ENCODE data around the gene PXYLP1.
A peak's percentile ranks its signal among the peaks of the same experiment; 100 is the strongest.

Gene PXYLP1

GRCh38 chr3:141212101-141212500 lies 19.5 kb upstream of the PXYLP1 start:
- H3K4me1 ChIP-seq (ENCODE audit: insufficient read depth, low read length) = no peaks in the 10 kb centered on the region
- no peaks in the 10 kb centered on the region for H4K20me1 ChIP-seq (ENCODE audit: insufficient read depth, low read length)
- no peak overlapping the region for H3K9ac ChIP-seq (ENCODE audit: low read depth, low read length)
- DNase-seq (no peak), ATAC-seq (ENCODE audit: insufficient read depth, low read depth) (no peak)
- H3K27me3 ChIP-seq (ENCODE audit: insufficient read depth, low read length, poor library complexity) = no peaks in the 10 kb centered on the region
- H3K4me2 ChIP-seq (ENCODE audit: insufficient read depth, low read length) = no peak overlapping the region
- H3K4me3 ChIP-seq (ENCODE audit: low read depth in 1 of 2, low read length in 2 of 2) = no peak overlapping the region
- no peak overlapping the region for H3K27ac ChIP-seq (ENCODE audit: low read length)
- TF ChIP-seq EZH2 (IDR thresholded peaks at IDR 0.05; ENCODE audit: borderline replicate concordance, low read depth, low read length, severe bottlenecking) = no peak
- no peak for TF ChIP-seq CTCF (IDR thresholded peaks at IDR 0.05; ENCODE audit: borderline replicate concordance, extremely low read depth, low read length, poor library complexity, severe bottlenecking)
- H3K36me3 ChIP-seq (ENCODE audit: insufficient read depth, low read length) = no peaks in the 10 kb centered on the region
- no peaks in the 10 kb centered on the region for H3K79me2 ChIP-seq (ENCODE audit: insufficient read depth, low read length)
- H2AFZ ChIP-seq (ENCODE audit: low read depth, low read length) = no peak overlapping the region
- H3K9me3 ChIP-seq (ENCODE audit: insufficient read depth, low read length, severe bottlenecking) = no peaks in the 10 kb centered on the region

- Histone ChIP-seq H3K4me1 (ENCODE audit: insufficient read depth, low read length) (no peaks in the 10 kb centered on the region), H3K9me3 (ENCODE audit: insufficient read depth, low read length, severe bottlenecking) (no peaks in the 10 kb centered on the region), H2AFZ (ENCODE audit: low read depth, low read length) (no peak overlapping the region), H3K4me3 (ENCODE audit: low read depth in 1 of 2, low read length in 2 of 2) (no peak overlapping the region), H3K27me3 (ENCODE audit: insufficient read depth, low read length, poor library complexity) (no peaks in the 10 kb centered on the region), H3K4me2 (ENCODE audit: insufficient read depth, low read length) (no peak overlapping the region), H3K27ac (ENCODE audit: low read length) (no peak overlapping the region), H4K20me1 (ENCODE audit: insufficient read depth, low read length) (no peaks in the 10 kb centered on the region), H3K9ac (ENCODE audit: low read depth, low read length) (no peak overlapping the region), H3K79me2 (ENCODE audit: insufficient read depth, low read length) (no peaks in the 10 kb centered on the region), H3K36me3 (ENCODE audit: insufficient read depth, low read length) (no peaks in the 10 kb centered on the region)
- ATAC-seq (ENCODE audit: insufficient read depth, low read depth) = peak; percentile 45; the same call in 1 of the 3 replicates
- TF ChIP-seq CTCF (IDR thresholded peaks at IDR 0.05; ENCODE audit: borderline replicate concordance, extremely low read depth, low read length, poor library complexity, severe bottlenecking) = no peak
- no peak for TF ChIP-seq EZH2 (IDR thresholded peaks at IDR 0.05; ENCODE audit: borderline replicate concordance, low read depth, low read length, severe bottlenecking)
- no peak for DNase-seq
Observed at GRCh38 chr3:141212555-141212954, 19.1 kb upstream of the PXYLP1 start.

GRCh38 chr3:141216975-141217374 lies 14.7 kb upstream of the PXYLP1 start:
- Histone ChIP-seq H2AFZ (ENCODE audit: low read depth, low read length) (no peak overlapping the region), H3K4me3 (ENCODE audit: low read depth in 1 of 2, low read length in 2 of 2) (no peak overlapping the region), H3K9ac (ENCODE audit: low read depth, low read length) (no peak overlapping the region), H3K79me2 (ENCODE audit: insufficient read depth, low read length) (no peaks in the 10 kb centered on the region), H3K27me3 (ENCODE audit: insufficient read depth, low read length, poor library complexity) (no peaks in the 10 kb centered on the region), H3K4me1 (ENCODE audit: insufficient read depth, low read length) (no peaks in the 10 kb centered on the region), H3K4me2 (ENCODE audit: insufficient read depth, low read length) (no peak overlapping the region), H3K27ac (ENCODE audit: low read length) (no peak overlapping the region), H4K20me1 (ENCODE audit: insufficient read depth, low read length) (no peaks in the 10 kb centered on the region), H3K36me3 (ENCODE audit: insufficient read depth, low read length) (no peaks in the 10 kb centered on the region), H3K9me3 (ENCODE audit: insufficient read depth, low read length, severe bottlenecking) (no peaks in the 10 kb centered on the region)
- no peak for DNase-seq
- ATAC-seq (ENCODE audit: insufficient read depth, low read depth) = no peak
- no peak for TF ChIP-seq EZH2 (IDR thresholded peaks at IDR 0.05; ENCODE audit: borderline replicate concordance, low read depth, low read length, severe bottlenecking)
- no peak for TF ChIP-seq CTCF (IDR thresholded peaks at IDR 0.05; ENCODE audit: borderline replicate concordance, extremely low read depth, low read length, poor library complexity, severe bottlenecking)

- H3K79me2 ChIP-seq (ENCODE audit: insufficient read depth, low read length) = no peaks in the 10 kb centered on the region
- peaks cover 3% of the 10 kb centered on the region for H3K9me3 ChIP-seq (ENCODE audit: insufficient read depth, low read length, severe bottlenecking)
- H3K4me3 ChIP-seq (ENCODE audit: low read depth in 1 of 2, low read length in 2 of 2) = no peak overlapping the region
- H3K27me3 ChIP-seq (ENCODE audit: insufficient read depth, low read length, poor library complexity) = no peaks in the 10 kb centered on the region
- H2AFZ ChIP-seq (ENCODE audit: low read depth, low read length) = no peak overlapping the region; the same call in 1 of the 2 replicates
- DNase-seq (no peak), ATAC-seq (ENCODE audit: insufficient read depth, low read depth) (no peak)
- no peaks in the 10 kb centered on the region for H4K20me1 ChIP-seq (ENCODE audit: insufficient read depth, low read length)
- no peaks in the 10 kb centered on the region for H3K36me3 ChIP-seq (ENCODE audit: insufficient read depth, low read length)
- no peak for TF ChIP-seq EZH2 (IDR thresholded peaks at IDR 0.05; ENCODE audit: borderline replicate concordance, low read depth, low read length, severe bottlenecking)
- TF ChIP-seq CTCF (IDR thresholded peaks at IDR 0.05; ENCODE audit: borderline replicate concordance, extremely low read depth, low read length, poor library complexity, severe bottlenecking) = no peak
- no peaks in the 10 kb centered on the region for H3K4me1 ChIP-seq (ENCODE audit: insufficient read depth, low read length)
- H3K9ac ChIP-seq (ENCODE audit: low read depth, low read length) = no peak overlapping the region
- no peak overlapping the region for H3K4me2 ChIP-seq (ENCODE audit: insufficient read depth, low read length)
- no peak overlapping the region for H3K27ac ChIP-seq (ENCODE audit: low read length)
Observed at GRCh38 chr3:141217389-141217788, 14.2 kb upstream of the PXYLP1 start.

Data from DND-41 (cell line).